GM12878 (cell line): Measurements from ENCODE around the gene PTPN12. TPM values are rescaled to one million over a fixed set of nuclear protein-coding genes. Genes with fewer than 3 reads are reported as not detected.
A peak's percentile ranks its signal among the peaks of the same experiment; 100 is the strongest.

Experiments used
- ATF2 ChIP-seq: IDR thresholded peaks from 2 replicates; pipeline ENCODE4 v1.6.1; 2012; ENCODE audit warnings: low read length, inconsistent platforms
- CHD2 ChIP-seq: IDR thresholded peaks from 2 replicates; pipeline ENCODE4 v1.6.1; 2011; ENCODE audit warnings: low read depth, low read length, improper control_type of control experiment, borderline replicate concordance
- CHD4 ChIP-seq: fragments of 200-600 bp; sonication (generic); IDR thresholded peaks from 2 replicates; pipeline ENCODE4 v1.6.1; 2016; ENCODE audit warnings: mild to moderate bottlenecking
- CREM ChIP-seq: IDR thresholded peaks from 2 replicates; pipeline ENCODE4 v1.6.1; 2014; ENCODE audit warnings: antibody characterized with exemption, low read depth
- EP300 ChIP-seq, 2 experiments: fragments of 150-350 bp in 1 of 2; IDR thresholded peaks; 2 replicates each; pipeline ENCODE4 v1.6.1; 2011 to 2012; ENCODE audit warnings: low read depth in 2 of 2, low read length in 2 of 2, borderline replicate concordance in 1 of 2, improper control_type of control experiment in 1 of 2, inconsistent platforms in 1 of 2; ENCODE audit not compliant: control insufficient read depth in 1 of 2
- MLLT1 ChIP-seq: fragments of 450-650 bp; IDR thresholded peaks from 2 replicates; pipeline ENCODE4 v1.6.1; 2016; ENCODE audit warnings: mild to moderate bottlenecking
- MYB ChIP-seq: fragments of 150-350 bp; IDR thresholded peaks from 2 replicates; pipeline ENCODE4 v1.6.1; 2014; ENCODE audit warnings: mild to moderate bottlenecking, low read depth, low read length, borderline replicate concordance
- NFYA ChIP-seq: IDR thresholded peaks from 2 replicates; pipeline ENCODE4 v1.6.1; 2011; ENCODE audit warnings: low read depth, mild to moderate bottlenecking, low read length, improper control_type of control experiment, borderline replicate concordance
- NR2C1 ChIP-seq: fragments of 450-650 bp; IDR thresholded peaks from 2 replicates; pipeline ENCODE4 v1.6.1; 2017; ENCODE audit warnings: antibody characterized with exemption, mild to moderate bottlenecking, moderate library complexity
- RAD21 ChIP-seq: IDR thresholded peaks from 2 replicates; pipeline ENCODE4 v1.6.1; 2011; ENCODE audit warnings: mild to moderate bottlenecking, low read depth, low read length, moderate library complexity; ENCODE audit not compliant: insufficient read depth
- SIN3A ChIP-seq: IDR thresholded peaks from 2 replicates; pipeline ENCODE4 v1.6.1; 2012; ENCODE audit warnings: low read depth, low read length, improper control_type of control experiment
- SMC3 ChIP-seq: IDR thresholded peaks from 2 replicates; pipeline ENCODE4 v1.6.1; 2011; ENCODE audit warnings: low read length, improper control_type of control experiment, borderline replicate concordance
- YBX1 ChIP-seq: fragments of 450-650 bp; IDR thresholded peaks from 2 replicates; pipeline ENCODE4 v1.6.1; 2016; ENCODE audit warnings: antibody characterized with exemption
- YY1 ChIP-seq: IDR thresholded peaks from 2 replicates; pipeline ENCODE4 v1.6.1; 2011; ENCODE audit warnings: low read depth, mild to moderate bottlenecking, low read length
- ZNF687 ChIP-seq: fragments of 450-650 bp; IDR thresholded peaks from 2 replicates; pipeline ENCODE4 v1.6.1; 2017; ENCODE audit warnings: mild to moderate bottlenecking, moderate library complexity
- polyA plus RNA-seq, 11 experiments: library from polyadenylated mRNA; depleted of rRNA in 4 of 11; unstranded in 6 of 11; stranded (reverse) in 5 of 11; fragments of >200 nt; fragmentation: Nextera tagmentation in 4 of 11; fragmentation: Illumina TruSeq in 1 of 11; extraction: Ambion mirVana in 4 of 11; extraction: Trizol in 1 of 11; gene quantifications; 1 replicate in 1 of 11; 2 replicates in 10 of 11; pipeline versions ENCODE4 v1.2.1 to v1.2.3, GENCODE V29; 2011 to 2016; ENCODE audit warnings: inconsistent platforms in 2 of 11, missing spikeins in 2 of 11, low read depth in 1 of 11
- total RNA-seq, 4 experiments: library from RNA; depleted of rRNA in 3 of 4; stranded (reverse); fragments of >200 nt in 3 of 4; fragmentation: Illumina TruSeq in 1 of 4; extraction: Trizol in 1 of 4; gene quantifications; 2 replicates each; pipeline versions ENCODE4 v1.2.1 to v1.2.3, GENCODE V29; 2013 to 2021
- TF ChIP-seq, protein P1 (sequence below): fragments of 450-650 bp; formaldehyde crosslinking; IDR thresholded peaks from 2 replicates; pipeline ENCODE4 v1.4.0; 2020; ENCODE audit warnings: mild to moderate bottlenecking, moderate library complexity
- TF ChIP-seq, protein P2 (sequence below): IDR thresholded peaks from 2 replicates; pipeline ENCODE4 v1.6.1; 2011; ENCODE audit warnings: borderline replicate concordance, low read depth, mild to moderate bottlenecking, moderate library complexity, mixed read lengths, low read length; ENCODE audit not compliant: insufficient read depth; ENCODE audit errors: extremely low read length

PTPN12 gene
- total and polyA plus RNA-seq, 10 of the 15 experiments (the other 5 are each of a cell fraction or from before 2014, with no cell fraction given): 6.6 to 52.9 (median 17.4) TPM

- TF ChIP-seq EP300 (IDR thresholded peaks at IDR 0.05; ENCODE audit: borderline replicate concordance in 1 of 2, control insufficient read depth in 1 of 2, low read depth in 2 of 2, low read length in 2 of 2) (no peak), CHD2 (no peak), ATF2 (no peak), NR2C1 (peak; percentile 59), SMC3 (no peak), SIN3A (peak; percentile 50; the same call in 1 of the 2 replicates), YBX1 (no peak), RAD21 (no peak), MLLT1 (peak; percentile 68; the same call in 1 of the 2 replicates), YY1 (0 out of 2 replicates have a peak, but pooled peaks have one; percentile 13), CREM (0 out of 2 replicates have a peak, but pooled peaks have one; percentile 11), ZNF687 (no peak; the same call in none of the 2 replicates), NFYA (no peak), MYB (no peak), CHD4 (no peak)
- TF ChIP-seq, protein P1, sequence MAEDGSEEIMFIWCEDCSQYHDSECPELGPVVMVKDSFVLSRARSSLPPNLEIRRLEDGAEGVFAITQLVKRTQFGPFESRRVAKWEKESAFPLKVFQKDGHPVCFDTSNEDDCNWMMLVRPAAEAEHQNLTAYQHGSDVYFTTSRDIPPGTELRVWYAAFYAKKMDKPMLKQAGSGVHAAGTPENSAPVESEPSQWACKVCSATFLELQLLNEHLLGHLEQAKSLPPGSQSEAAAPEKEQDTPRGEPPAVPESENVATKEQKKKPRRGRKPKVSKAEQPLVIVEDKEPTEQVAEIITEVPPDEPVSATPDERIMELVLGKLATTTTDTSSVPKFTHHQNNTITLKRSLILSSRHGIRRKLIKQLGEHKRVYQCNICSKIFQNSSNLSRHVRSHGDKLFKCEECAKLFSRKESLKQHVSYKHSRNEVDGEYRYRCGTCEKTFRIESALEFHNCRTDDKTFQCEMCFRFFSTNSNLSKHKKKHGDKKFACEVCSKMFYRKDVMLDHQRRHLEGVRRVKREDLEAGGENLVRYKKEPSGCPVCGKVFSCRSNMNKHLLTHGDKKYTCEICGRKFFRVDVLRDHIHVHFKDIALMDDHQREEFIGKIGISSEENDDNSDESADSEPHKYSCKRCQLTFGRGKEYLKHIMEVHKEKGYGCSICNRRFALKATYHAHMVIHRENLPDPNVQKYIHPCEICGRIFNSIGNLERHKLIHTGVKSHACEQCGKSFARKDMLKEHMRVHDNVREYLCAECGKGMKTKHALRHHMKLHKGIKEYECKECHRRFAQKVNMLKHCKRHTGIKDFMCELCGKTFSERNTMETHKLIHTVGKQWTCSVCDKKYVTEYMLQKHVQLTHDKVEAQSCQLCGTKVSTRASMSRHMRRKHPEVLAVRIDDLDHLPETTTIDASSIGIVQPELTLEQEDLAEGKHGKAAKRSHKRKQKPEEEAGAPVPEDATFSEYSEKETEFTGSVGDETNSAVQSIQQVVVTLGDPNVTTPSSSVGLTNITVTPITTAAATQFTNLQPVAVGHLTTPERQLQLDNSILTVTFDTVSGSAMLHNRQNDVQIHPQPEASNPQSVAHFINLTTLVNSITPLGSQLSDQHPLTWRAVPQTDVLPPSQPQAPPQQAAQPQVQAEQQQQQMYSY (CRISPR knock-in tag): no peak
- TF ChIP-seq, protein P2, sequence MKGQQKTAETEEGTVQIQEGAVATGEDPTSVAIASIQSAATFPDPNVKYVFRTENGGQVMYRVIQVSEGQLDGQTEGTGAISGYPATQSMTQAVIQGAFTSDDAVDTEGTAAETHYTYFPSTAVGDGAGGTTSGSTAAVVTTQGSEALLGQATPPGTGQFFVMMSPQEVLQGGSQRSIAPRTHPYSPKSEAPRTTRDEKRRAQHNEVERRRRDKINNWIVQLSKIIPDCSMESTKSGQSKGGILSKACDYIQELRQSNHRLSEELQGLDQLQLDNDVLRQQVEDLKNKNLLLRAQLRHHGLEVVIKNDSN: no peak
Measured at GRCh38 chr7:77536413-77537135, 521 bp upstream of the PTPN12 start (continued).
